Pons (tissue), 1 donor: ENCODE results near the gene TXN2.

Source experiments
- DNase-seq: peaks from one replicate; pipeline ENCODE4 v3.0.0-alpha.2; 2016; ENCODE audit warnings: low spot score

The TXN2 gene

GRCh38 chr22:36481393-36482168, at the start of gene TXN2:
TSS of gene TXN2 (minus strand) at chr22:36481640. CDS start at chr22:36480837, 803 bp downstream.
- peak; percentile 95 for DNase-seq

GRCh38 chr22:36528795-36529751, 47.6 kb upstream of the TXN2 start, which contains the start of gene EIF3D:
TSS of gene EIF3D (minus strand) at chr22:36529166. CDS start at chr22:36526121, 3,045 bp downstream.
- DNase-seq, result peak; percentile 99

GRCh38 chr22:36528341-36528740, 46.9 kb upstream of the TXN2 start:
- no peak for DNase-seq

GRCh38 chr22:36522662-36523061, 41.2 kb upstream of the TXN2 start:
- DNase-seq, result no peak

- peak; percentile 37 for DNase-seq
These were observed 39.0 kb upstream of the TXN2 start for GRCh38 chr22:36520423-36520822.

- DNase-seq, result peak; percentile 32
These were observed 38.5 kb upstream of the TXN2 start for GRCh38 chr22:36519906-36520305.

GRCh38 chr22:36514766-36515165, 33.3 kb upstream of the TXN2 start:
- no peak for DNase-seq

GRCh38 chr22:36512991-36513390, 31.6 kb upstream of the TXN2 start:
- no peak for DNase-seq

GRCh38 chr22:36512333-36512732, 30.9 kb upstream of the TXN2 start:
- DNase-seq, result no peak

GRCh38 chr22:36510966-36511881, 29.8 kb upstream of the TXN2 start:
- peak; percentile 30 for DNase-seq

- no peak for DNase-seq
These were observed 28.9 kb upstream of the TXN2 start for GRCh38 chr22:36510384-36510783.

GRCh38 chr22:36507518-36508010, 26.1 kb upstream of the TXN2 start:
- DNase-seq, result no peak

GRCh38 chr22:36506637-36507517, 25.4 kb upstream of the TXN2 start, which contains the start of gene FOXRED2:
TSS of gene FOXRED2 (minus strand) at chr22:36507040. CDS start at chr22:36506422, 618 bp downstream.
- peak; percentile 69 for DNase-seq

- DNase-seq, result no peak
These were observed 24.7 kb upstream of the TXN2 start for GRCh38 chr22:36505998-36506635.

GRCh38 chr22:36497910-36498665, 16.6 kb upstream of the TXN2 start:
- no peak for DNase-seq

- DNase-seq, result peak; percentile 80
These were observed 12.3 kb upstream of the TXN2 start for GRCh38 chr22:36493690-36494110.

- DNase-seq, result no peak
These were observed 10.7 kb upstream of the TXN2 start for GRCh38 chr22:36492109-36492508.

GRCh38 chr22:36491155-36491554, 9.7 kb upstream of the TXN2 start:
- no peak for DNase-seq
